IPS DF 6.9 (cell line): ENCODE results near the gene FEN1.

Experiments
- DNase-seq: peaks from one replicate; pipeline ENCODE4 v3.0.0-alpha.2; 2013; ENCODE audit warnings: low read depth, low spot score
- H3K27ac ChIP-seq: one replicate; pipeline ENCODE4 v1.5.1; 2013; ENCODE audit warnings: low read length, control low read depth
- H3K27me3 ChIP-seq: 2 replicates; pipeline ENCODE4 v1.6.1; 2013; ENCODE audit warnings: mild to moderate bottlenecking, low read length; ENCODE audit not compliant: control insufficient read depth, insufficient read depth
- H3K36me3 ChIP-seq: 2 replicates; pipeline ENCODE4 v1.6.1; 2013; ENCODE audit warnings: low read length; ENCODE audit not compliant: control insufficient read depth, insufficient read depth
- H3K4me1 ChIP-seq: 2 replicates; pipeline ENCODE4 v1.6.1; 2013; ENCODE audit warnings: low read length; ENCODE audit not compliant: control insufficient read depth, insufficient read depth
- H3K4me3 ChIP-seq: 2 replicates; pipeline ENCODE4 v1.5.1; 2013; ENCODE audit warnings: mild to moderate bottlenecking, low read length
- H3K9me3 ChIP-seq: 2 replicates; pipeline ENCODE4 v1.6.1; 2013; ENCODE audit warnings: low read length, inconsistent platforms; ENCODE audit not compliant: control insufficient read depth, insufficient read depth
- WGBS: extraction: QIAGEN DNeasy Blood & Tissue Kit; methylation state at CpG from one replicate; pipeline ENCODE4 v1.1.7; 2013; ENCODE audit warnings: mixed read lengths, missing lambda C conversion rate; ENCODE audit not compliant: insufficient read length, insufficient coverage; 5-methylcytosine and 5-hydroxymethylcytosine counted together

Gene FEN1

DNA sequence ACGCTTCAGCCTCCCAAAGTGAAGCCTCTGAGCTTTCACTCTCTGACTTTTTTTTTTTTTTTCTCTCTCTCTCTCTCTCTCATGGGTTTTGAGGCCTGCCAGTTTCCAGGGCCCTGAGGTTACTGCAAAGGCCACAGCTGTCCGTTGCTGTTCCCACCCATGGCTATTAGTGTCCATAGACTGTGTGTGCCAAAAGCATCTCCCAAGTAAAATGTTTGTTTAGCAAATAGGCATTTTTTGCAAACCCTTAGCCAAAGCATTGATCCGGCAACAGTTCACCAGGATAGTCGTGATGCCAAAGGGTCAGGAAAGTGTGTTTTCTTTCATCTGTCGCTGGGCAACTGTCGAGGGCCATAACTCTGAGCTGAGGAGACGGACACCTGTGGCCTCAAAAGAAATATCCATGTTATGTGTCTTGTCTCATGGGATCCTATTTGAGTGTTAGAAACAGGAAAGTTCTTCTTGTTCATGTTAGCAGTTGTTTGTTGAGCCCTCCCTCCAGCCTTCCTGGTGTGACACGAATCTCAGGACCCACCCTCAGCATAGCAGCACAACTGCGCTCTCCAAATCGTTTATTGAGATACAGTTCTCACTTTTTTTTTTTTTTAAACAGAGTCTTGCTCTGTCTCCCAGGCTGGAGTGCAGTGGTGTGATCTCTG is 53.8 kb downstream of the FEN1 start:
- H3K36me3 ChIP-seq = peaks cover 55% of the 10 kb centered on the region

More for the DNA sequence above, 53.8 kb downstream of the FEN1 start:
- no peaks in the 10 kb centered on the region for H3K27me3 ChIP-seq
- H3K27ac ChIP-seq = no peak overlapping the region
- H3K9me3 ChIP-seq = no peaks in the 10 kb centered on the region
- no peaks in the 10 kb centered on the region for H3K4me1 ChIP-seq
- WGBS = no CpG with 5 or more reads among the region's 10 CpGs
- no peak overlapping the region for H3K4me3 ChIP-seq
- DNase-seq = no peak
